ENCODE results near the gene RHBDD3. TPM values are rescaled to one million over a fixed set of nuclear protein-coding genes. Genes with fewer than 3 reads are reported as not detected.
"Not testable (repeated sequence)": the region's sequence is repeated elsewhere in the genome, so short reads cannot be mapped to it uniquely, and the experiment has no call there.

Gene RHBDD3
- total RNA-seq, 1 experiment from 2014 or later = 82.7 TPM

DNA sequence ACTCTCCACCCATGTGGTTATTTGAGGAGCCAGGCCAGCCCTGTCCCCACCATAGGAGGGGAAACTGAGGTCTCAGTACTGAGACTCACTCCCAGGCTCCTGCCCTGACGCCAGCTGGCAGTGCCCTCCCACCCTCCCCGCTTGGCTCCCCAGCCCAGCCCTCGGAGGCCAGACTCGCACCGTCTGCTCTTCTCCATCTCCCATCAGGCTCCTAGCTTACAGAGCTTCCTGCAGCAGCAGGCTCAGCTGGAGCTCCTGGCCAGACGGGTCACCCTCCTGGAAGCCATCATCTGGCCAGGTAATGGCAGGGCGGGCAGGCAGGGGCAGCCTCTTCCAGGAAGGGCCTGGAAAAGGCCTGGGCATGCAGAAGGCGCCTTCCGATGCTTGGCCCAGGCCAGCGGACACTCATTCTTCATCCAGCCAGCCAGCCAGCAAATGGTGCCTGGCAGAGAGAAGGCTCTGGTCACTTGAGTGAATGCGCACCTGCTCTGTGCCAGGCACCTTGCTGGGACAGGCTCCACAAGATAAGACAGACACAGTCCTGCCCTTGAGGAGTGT lies 12.6 kb downstream of the RHBDD3 start:
- DNase-seq (ENCODE audit: low spot score) = no peak
- in situ Hi-C loops (cut with HindIII; ENCODE audit: low sequenced_read_pairs) = no loop called here

DNA sequence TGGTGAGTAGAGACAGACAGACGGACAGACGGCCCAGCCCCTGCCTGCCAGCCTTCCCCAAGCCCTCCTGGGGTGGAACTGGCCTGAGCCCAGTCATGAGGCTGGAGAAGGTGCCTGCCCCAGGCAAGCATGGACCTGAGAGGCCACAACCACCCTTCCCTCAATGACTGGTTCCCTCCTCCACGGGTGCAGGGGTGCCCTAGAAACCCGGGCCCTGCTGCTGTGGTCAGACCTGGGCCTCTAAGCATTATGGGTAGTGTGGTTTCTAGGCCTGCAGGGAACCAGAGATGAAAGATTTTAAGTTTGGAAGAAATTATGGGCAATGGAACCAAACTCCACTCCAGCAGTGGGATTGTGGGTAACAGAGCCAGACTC lies 13.5 kb downstream of the RHBDD3 start:
- DNase-seq (ENCODE audit: low spot score) = no peak
- in situ Hi-C loops (cut with HindIII; ENCODE audit: low sequenced_read_pairs) = no loop called here

DNA sequence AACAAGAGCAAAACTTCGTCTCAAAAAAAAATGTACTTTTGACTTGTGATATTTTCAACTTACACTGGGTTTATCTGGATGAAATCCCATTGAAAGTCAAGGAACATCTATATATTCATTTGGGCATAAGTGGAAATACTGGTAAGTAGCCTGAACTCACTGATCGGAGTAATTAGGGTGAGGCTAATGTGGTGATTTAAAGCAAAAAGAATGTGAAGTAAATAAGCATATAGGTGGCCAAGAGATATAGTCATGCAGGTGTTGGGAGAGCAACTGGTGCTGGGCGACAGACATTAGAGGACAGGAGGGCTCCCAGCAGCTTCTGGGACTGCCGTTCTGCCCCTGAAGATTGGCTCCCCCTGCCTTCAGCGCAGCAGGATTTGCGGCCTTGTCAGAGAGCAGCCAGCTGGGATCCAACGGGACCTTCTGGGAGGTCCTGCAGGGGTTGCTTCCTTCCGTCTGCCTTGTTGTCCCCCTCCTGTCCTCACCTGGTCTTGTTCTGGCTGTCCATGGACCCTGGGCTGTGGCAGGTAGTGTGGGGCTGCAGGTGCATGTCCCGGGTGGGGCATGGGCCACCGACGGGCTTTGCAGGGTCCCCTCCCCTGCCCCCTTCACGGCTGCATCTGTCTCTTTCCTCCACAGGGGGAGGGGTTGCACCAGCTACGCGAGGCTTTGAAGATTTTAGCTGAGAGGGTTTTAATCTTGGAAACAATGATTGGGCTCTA lies 14.1 kb downstream of the RHBDD3 start:
- DNase-seq (ENCODE audit: low spot score) = no peak
- in situ Hi-C loops (cut with HindIII; ENCODE audit: low sequenced_read_pairs) = no loop called here

DNA sequence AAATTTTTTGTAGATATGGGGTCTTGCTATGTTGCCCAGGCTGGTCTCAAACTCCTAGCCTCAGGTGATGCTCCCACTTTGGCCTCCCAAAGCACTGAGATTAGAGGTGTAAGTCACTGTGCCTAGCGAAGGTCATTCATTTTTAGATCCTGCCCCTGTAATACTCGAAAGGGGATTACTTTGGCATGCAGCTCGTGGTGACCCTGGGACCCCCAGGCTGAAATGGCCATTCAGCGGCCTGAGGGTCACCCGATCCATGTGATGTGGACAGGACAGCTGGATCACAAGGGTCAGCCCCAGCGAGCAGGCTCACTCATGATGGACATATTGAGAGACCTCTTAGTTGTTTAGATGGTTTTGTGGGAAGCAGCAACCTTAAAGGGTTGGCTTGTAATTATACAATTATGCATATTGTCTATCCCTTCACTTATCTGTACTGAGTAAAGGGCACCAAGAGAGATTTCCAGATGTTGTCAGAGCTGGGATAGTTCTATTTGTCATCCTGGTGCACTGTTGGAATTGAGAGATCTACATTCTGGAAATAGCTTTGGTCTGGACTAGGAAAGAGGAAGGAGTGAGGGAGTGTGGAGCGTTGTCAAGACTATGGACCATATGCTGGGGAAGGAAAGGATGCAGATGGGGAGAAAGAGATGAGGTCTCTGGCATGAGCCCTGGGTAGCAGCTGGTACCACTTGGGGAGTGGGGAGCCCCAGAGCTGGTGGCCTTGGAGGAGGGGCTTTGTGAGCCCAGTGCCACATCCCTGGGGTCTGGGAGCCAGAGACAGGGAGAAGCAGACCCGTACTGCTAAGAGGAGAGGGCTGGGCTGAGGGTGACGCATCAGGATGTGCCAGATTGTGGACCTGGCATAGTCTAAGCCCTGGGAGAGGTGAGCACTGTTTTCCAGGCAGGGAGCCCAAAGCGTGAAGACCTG lies 15.5 kb downstream of the RHBDD3 start:
- DNase-seq (ENCODE audit: low spot score) = peak; percentile 85
- in situ Hi-C loops (cut with HindIII; ENCODE audit: low sequenced_read_pairs) = no loop called here

DNA sequence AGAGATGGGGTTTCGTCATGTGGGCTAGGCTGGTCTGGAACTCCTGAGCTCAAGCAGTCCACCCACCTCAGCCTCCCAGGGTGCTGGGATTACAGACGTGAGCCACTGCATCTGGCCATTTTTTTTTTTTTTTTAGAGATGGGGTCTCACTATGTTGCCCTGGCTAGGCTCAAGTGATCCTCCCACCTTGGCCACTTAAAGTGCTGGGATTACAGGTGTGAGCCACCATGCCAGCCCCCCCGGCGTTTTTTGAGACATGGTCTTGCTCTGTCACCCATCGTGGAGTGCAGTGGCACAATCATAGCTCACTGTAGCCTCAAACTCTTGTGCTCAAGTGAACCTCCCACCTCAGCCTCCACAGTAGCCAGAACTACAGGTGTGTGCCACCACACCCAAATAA lies 16.5 kb downstream of the RHBDD3 start:
- in situ Hi-C loops (cut with HindIII; ENCODE audit: low sequenced_read_pairs) = no loop called here
- no peak for DNase-seq (ENCODE audit: low spot score)

DNA sequence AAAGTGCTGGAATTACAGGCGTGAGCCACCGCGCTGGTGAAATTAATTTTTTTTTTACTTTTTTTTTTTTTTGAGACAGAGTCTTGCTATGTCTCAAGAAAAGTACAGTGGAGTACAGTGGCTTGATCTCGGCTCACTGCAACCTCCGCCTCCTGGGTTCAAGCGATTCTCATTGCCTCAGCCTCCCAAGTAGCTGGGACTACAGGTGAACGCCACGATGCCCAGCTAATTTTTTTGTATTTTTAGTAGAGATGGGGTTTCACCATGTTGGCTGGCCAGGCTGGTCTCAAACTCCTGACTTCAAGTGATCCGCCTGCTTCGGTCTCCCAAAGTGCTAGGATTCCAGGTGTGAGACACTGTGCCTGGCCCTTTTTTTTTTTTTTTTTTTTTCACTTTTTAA lies 19.9 kb downstream of the RHBDD3 start:
- in situ Hi-C loops (cut with HindIII; ENCODE audit: low sequenced_read_pairs); DNase-seq (ENCODE audit: low spot score): not testable (repeated sequence)

DNA sequence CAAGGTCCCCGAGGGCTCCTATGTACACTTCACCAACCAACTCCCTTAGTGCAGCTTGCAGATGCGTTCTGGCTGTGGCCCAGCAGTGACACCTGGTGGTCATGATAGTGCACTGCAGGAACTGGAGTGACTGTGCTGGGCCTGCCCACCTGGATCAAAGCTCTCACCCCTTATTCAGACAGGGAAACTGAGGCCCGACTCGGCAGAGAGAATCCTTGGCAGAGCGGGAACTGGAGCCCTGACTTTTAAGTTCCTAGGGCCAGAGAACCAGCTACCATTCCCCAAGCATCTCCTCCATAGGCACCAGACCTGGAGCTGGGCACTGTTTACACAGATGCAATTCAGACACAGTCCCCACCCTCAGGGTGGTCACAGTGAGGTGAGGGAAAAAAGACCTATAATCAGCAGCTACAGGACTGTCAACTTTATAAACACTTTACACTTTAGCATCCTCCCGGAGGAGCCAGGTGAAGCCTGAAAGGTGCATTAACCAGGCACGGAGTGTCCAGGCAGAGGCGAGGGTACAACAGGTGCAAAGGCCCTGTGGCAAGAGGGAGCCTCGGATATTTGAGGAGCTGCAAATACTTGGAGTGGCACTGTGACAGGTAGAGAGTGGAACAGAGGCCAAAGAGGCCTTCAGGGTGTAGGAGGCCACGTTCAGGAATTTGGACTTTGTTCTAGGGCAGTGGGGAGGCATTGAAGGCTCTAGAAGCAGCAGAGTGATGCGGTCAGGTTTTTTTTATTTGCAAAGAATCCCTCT lies 22.0 kb downstream of the RHBDD3 start:
- in situ Hi-C loops (cut with HindIII; ENCODE audit: low sequenced_read_pairs) = no loop called here
- peak; percentile 75 for DNase-seq (ENCODE audit: low spot score)

DNA sequence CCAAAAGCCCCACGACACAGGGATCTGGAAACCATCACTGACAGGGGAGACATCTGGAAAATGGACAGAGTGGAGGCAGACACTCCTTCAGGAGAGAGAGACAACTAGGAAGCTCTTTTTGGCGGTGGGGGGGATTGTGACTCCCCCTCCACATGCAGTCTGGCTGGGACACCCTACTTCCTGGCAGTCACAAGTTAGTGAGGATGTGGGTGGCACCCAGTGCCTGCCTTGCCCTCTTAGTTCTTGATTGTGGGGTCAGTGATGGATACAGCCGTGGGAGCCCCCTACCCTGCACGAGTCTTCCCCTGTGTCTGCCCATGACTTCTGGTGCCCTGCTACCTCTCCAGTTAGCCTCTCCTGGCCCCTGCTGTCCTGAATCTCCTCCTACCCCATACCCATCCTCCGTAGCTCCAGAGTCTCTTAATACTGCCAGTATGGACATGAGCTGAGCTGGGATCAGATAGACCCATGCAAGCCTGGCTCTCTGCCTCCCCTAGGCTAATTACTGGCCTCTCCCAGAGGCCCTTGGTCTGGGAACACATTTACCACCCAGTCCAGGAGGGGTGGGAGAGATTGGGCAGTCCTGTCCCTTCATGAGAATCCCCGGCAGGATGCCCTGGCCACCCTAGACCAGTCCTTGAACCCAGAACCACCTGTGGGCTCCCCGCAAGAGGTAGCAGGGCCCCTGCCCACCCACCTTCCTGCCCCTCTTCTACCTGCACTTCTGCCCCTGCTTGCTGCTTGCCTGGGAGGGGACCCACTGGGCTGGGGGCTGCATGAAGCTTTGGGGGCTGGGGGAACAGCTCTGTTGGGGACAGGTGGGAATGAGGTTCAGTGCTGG lies 22.8 kb downstream of the RHBDD3 start:
- no peak for DNase-seq (ENCODE audit: low spot score)
- in situ Hi-C loops (cut with HindIII; ENCODE audit: low sequenced_read_pairs) = no loop called here

DNA sequence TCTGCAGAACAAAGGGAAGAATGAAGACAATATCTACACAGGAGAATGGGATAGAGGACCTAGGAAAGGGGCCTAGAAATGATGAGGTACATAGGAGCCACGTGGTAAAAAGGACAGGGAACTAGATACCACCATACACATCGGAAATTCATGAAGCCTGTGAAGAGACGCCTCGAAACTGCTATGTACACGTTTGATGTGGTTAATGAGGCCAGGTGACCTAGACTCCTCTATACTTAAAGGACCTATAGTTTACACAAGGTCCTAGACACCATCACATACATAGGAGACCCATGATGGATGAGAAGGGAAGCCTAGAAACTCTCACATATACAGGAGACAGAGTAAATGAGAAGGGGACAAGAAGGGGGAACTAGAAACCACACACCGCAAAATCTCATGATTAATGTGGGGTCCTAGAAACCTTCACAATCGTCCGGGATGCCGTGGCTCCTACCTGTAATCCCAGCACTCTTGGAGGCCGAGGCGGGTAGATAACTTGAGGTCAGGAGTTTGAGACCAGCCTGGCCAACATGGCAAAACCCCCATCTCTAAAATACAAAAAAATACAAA lies 23.8 kb downstream of the RHBDD3 start:
- no peak for DNase-seq (ENCODE audit: low spot score)
- in situ Hi-C loops (cut with HindIII; ENCODE audit: low sequenced_read_pairs) = no loop called here

DNA sequence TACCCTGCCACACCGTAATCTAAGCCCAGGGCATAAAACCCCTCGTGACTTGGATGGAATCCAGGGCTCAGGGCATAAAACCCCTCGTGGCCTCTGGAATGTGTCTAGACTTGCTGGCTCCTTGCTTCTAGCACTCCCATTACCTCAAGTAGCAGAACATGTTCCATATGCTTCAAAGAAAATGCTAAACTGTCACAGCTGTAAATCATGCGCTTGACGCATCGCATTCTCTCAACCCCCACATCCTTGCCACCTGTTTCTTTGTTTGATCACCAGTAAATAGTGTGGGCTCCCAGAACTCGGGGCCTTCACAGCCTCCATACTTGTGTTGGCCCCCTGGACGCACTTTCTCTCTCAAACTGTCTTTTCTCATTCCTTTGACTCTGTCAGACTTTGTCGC lies 27.3 kb downstream of the RHBDD3 start:
- DNase-seq (ENCODE audit: low spot score); in situ Hi-C loops (cut with HindIII; ENCODE audit: low sequenced_read_pairs): not testable (repeated sequence)

DNA sequence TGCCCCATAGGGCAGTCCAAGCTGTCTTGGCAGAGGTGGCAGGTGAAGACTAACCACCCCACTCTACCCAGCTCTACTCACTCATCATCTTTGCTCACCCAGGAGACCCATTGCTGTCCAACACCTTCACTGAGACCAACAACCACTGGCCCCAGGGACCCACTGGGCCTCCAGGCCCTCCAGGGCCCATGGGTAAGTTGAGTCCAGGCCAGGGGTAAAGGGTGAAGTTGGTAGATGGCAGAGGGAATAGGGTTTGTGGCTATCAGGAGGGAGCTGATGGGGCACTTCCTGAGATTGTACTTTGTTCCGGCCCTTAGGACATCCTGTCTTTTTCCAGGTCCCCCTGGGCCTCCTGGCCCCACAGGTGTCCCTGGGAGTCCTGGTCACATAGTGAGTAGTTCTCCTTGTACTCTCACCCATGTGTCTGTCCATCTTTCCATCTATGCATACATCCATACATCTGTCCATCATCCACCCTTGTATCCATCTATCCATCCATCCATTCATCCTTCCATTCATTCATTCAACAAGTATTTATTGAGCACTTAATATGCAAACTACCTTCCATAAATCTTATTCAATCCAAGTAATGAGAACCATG lies 34.4 kb downstream of the RHBDD3 start:
- in situ Hi-C loops (cut with HindIII; ENCODE audit: low sequenced_read_pairs) = no loop called here

DNA sequence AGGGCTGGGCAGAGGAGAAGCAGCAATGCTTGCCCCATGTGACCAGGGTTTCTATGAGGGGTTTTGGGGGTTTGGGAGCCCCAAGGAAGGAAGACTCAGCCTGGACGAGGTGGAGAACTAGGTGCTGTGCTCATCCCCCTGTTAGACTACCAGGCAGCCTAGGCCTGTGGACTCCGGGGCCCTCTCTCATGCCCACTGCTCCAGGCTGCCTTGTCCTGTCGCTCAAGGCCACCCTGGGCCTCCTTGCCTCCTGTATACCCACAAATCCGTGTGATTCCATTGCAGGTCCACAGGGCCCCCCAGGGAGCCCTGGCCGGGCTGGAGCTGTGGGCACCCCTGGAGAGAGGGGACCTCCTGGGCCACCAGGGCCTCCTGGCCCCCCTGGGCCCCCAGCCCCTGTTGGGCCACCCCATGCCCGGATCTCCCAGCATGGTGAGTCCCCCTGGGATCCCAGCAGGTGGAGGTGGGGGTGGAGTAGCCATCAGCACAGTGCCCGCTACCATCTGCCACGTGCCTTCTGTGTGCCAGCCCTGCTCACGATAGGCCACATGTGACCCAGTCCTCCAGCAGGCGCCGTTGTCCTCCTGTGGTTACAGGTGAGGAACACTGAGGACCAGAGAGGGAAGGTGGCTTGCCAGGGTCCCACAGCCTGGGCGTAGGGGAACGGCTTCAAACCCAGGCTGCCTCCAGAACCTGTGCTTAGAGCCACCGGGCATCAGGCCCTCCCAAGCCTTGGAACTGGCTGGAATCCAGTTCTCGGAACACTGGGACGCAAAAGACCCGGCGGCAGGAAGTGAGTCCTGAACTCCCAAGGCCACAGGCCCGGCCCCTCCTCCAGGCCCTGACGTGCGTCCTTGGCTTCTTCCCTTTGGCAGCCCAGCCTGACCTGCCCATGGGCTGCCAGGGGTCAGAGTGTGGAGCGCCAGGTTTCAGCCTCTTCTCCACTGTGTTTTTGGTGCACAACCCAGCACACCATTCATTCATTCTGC lies 35.5 kb downstream of the RHBDD3 start:
- in situ Hi-C loops (cut with HindIII; ENCODE audit: low sequenced_read_pairs) = no loop called here
- DNase-seq (ENCODE audit: low spot score) = peak; percentile 42

More for the DNA sequence above, 34.4 kb downstream of the RHBDD3 start:
- no peak for DNase-seq (ENCODE audit: low spot score)

DNA sequence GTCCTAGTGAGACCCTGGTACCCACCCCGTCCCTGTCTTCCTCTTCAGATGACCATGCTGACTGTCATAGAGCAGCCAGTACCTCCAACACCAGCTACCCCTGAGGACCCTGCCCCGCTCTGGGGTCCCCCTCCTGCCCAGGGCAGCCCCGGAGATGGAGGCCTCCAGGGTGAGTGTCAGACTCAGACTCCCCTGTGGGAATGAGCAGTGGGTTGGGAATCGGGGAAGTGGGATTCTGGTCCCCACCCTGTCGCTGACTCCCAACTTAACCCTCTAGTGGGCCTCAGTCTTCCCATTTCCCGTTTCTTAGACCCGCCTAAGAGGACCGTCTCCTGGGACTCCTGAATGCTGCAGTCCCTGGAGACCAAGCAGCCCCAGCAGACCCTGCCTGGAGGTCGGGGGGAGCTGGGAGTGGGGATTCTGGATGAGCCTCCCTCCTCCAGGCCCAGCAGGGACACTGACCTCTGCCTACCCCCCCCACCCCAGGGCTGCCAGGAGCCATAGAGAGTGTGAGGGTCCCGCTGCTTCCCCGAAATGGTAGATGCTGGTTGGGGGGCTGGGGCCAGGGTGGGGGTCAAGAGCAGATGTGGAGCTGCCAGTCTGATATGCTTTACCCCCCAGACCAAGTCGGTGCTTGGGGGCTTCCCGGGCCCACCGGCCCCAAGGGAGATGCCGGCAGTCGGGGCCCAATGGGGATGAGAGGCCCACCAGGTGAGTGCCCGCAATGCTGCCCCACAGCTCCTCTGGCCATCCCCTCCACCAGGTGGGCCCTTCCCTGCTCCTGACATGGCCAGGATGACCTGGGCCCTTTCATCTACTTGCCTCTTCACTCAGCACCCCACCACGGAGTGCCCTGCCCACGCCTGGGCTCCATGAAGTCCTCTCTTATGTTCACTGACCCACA lies 36.6 kb downstream of the RHBDD3 start:
- no peak for DNase-seq (ENCODE audit: low spot score)
- in situ Hi-C loops (cut with HindIII; ENCODE audit: low sequenced_read_pairs) = no loop called here

DNA sequence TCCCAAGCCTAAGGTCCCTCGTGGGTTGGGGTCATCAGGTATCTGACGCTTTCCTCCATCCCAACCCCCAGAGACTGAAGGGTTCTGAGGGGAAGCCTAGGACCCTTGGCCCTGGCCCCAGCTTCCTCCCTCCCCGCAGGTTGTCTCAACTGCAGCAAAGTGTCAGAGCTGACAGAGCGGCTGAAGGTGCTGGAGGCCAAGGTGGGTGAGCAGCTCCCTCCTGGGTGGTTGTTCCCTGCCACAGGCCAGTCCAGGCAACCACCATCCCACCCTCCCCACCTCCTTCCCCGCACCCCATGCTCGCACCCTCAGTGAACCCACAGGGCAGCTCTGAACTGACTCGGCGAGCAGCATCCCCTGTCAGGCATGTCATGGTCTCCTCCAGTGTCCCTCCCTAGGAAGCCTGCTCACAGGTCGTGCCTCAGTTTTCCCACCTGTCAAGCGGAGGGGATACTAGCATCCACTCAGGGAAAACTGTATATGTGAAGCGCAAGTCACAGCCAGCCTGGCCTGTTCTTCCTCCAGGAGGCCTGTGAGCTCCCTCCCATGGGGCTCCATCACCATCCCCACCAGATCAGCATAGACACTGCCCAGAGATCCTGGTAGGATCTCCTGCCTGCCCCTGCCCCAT lies 41.3 kb downstream of the RHBDD3 start:
- no peak for DNase-seq (ENCODE audit: low spot score)
- in situ Hi-C loops (cut with HindIII; ENCODE audit: low sequenced_read_pairs) = no loop called here

DNA sequence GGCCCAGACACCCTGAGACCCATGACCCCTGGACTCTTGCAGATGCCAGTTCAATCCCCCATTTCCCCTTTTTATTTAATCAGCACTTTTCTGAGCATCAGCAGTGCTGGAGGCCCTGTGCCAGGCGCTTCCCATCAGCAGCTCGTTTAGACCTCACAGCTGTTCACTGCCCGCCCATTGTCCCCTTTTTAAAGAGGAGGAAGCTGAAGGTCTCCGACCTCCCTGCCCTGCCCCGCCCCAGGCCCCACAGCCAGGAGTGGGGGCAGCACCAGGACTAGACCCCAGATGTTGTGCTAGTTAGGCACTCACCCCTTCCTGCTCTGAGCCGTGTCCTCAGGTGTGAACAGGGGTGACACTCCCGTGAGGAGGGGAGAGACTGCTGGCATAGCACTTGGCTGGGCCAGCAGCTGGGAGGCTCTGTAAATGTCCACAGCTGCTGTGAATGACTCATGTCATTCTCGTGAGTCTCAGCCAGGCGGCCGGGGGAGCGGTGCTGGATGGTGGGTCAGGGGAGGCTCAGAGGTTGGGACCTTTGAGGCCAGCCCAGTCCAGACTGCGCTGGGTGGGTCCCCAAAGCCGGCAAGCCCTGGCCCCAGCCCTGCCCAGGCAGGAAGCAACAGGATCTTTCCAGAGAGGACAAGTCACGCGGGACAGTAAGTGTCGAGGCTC lies 42.2 kb downstream of the RHBDD3 start:
- DNase-seq (ENCODE audit: low spot score) = no peak
- in situ Hi-C loops (cut with HindIII; ENCODE audit: low sequenced_read_pairs) = no loop called here
